ENCODE results near the gene DHX57.

Gene DHX57

DNA sequence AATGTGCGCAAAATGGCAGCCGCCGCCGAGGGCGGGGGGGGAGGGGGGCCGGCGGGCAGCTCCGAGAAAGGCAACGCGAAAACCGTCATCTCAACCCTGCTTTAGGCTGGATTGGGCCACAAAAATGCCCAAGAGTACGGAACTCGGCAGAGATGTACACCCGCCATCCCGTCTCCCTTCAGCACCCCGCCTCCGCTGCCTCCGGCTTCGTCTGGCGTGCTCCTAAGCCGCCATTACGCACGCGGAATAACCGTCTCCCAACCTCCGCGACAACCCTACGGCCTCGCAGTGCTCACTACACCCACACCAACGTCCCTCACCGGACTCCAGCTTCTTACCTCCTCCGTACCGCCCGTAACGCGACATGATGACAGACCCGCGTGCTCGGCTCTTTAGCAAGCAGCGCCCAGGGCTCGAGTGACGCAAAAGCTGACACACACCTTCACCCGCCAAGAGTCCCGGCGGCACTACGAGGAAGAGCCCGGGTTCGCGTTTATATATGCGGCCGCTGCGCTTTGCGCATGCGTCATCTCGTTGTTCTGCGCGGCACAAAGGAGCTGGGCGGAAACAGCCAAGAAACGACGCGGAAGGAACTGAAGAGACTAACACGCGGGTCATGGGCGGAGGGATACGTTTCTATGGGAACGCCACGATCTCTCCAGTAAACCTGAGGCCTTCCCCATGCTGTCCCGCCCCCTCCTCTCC, 124.7 kb downstream of the DHX57 start, which contains the start of gene SRSF7:
SRSF7 (minus strand) TSS at position 471 of the 705 bp plus-strand sequence; CDS start at position 366, 105 bp downstream.
- DNase-seq (ENCODE audit: low spot score) = peak; percentile 99

DNA sequence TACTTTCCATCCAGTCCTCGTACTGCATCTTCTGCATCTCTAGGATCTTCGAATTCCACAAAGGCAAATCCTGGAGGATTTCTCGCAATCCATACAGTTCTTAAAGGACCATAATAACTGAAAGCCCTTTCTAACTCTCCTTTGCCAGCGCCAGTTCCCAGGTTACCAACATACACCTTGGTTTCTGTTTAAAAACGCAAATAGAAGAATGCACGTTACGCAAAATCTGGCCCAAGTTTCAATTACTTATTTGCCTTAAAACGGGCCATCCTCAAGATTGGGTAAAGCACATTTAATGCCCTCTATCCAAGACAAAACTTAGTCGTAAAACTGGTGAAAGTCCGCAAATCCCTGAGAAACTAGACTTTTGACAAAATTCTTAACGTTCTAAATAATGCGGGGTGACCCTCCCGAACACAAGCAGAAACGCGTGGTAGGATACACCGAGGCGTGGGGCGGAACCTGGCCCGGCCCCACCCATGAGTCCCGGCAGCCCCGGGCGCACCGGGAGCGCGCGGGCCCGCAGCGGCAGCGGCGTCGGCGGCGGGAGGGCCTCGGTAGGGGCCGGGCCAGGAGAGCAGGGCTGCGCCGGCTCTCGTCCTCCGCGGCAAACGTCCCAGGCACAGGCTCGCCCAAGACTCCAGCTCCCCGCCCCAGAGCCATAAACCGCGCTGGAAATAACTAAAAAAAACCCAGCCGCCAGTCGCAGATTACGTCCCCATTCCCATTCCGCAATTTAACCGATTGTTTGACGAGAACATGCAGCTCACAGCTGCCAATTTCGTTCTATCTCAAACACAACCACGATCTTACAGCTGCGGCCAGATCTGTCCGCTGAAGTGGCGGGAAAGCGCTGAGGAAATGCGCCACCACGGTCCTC, 125.5 kb downstream of the DHX57 start:
- DNase-seq (ENCODE audit: low spot score) = peak; percentile 55

DNA sequence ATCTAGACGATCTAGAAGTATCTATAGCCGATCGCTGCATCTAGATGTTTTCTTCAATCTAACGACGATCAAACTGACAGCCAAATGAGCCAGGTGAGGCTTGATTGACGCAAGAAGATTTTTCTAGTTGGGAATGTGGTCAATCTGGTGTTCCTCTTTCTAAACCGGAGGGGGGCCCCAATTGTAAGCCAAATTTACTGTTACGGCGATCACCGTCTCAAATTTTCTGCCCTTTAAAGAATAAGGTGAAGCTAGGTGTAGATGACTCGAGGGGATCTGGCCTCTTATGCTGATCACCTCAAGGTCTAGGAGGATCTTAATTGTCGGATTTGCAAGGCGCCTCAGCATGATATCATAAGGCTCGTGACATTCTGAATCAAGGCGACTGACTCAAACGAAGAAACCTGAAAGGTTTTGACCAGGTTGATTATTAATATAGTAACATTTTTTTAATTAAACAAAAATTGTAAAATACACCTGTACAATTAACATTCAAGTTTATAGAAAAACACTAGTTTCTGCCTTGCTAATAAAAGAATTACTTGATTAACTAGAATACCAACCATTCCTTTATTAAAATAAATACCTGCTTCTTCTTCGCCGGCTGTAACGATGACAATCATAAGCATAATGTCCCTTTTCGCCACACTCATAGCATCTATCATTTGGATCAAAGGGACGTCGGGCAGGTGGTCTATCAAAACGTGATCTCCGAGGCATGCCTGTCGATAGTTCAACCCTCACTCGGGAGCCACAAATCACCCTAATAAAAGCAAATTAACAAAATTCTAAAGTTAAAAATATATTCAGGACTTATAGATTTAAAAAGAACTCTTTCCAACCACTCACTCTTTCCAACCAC, 126.6 kb downstream of the DHX57 start:
- no peak for DNase-seq (ENCODE audit: low spot score)

DNA sequence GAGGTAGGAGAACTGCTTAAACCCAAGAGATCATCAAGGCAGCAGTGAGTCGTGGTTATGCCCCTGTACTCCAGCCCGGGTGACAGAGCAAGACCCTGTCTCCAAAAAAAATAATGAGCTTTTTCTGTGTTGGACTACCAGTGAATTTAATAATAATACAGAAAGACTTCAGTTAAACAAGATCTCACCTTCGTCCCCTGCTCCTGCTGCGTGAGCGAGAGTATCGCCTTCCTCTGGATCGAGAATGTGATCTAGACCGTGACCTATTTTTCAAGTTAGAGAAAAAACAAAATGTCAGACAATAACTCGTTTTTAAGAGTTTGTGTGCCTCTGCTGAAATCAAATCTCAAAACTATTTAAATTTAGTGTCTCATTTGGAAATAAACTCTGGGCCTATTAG, 127.3 kb downstream of the DHX57 start:
- DNase-seq (ENCODE audit: low spot score) = no peak

DNA sequence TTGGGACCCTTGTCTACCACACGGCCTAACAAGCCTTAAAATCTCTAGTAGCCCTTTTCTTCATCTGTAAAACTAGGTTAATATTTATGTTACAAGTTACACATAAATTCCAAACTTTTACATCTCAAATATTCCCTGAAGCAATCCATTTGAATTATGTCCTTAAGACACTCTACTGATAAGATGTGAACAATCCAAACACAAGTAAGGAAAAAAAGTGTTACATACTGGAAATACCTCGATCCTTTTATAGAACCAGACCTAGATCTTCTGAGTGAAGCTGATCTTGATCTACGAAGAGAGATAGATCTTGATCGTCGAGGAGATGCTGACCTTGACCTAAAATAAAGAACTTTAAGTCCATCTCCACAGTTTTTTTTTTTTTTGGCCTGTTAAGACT, 127.9 kb downstream of the DHX57 start:
- DNase-seq (ENCODE audit: low spot score) = no peak
